HG02678 (cell line): ENCODE results near the gene KRT37.

Experiments
- ATAC-seq: cut with Tn5 transposase; IDR thresholded peaks from one replicate; pipeline ENCODE4 v1.9.1; 2021; ENCODE audit warnings: mild to moderate bottlenecking, moderate library complexity; ENCODE audit not compliant: unreplicated experiment

KRT37 gene

DNA sequence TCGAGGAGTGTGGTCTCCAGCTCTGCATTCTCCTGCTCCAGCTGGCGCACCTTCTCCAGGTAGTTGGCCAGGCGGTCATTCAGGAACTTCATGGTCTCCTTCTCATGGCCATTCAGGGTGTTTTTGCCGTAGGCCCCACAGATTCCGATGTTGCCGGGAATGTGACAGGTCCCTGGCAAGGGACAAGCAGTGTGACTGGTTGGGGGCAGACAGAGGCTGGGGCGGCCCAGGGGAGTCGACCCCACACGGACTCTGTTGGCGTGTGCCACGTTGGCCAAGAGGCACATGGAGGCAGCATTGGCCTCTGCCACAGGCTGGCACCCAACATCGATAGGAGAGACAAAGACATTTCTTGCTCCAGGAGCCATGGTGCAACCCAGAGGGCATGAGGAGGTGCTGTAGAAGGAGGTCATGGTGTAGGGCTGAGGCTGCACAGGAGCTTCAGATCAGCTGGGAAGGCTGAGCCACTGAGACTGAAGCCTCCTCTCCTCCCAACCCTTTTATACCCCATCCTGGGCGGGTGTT lies at the start of gene KRT37:
Gene KRT37 (minus strand): TSS at position 475 of the 525 bp plus-strand sequence. CDS start 62 bp downstream, at position 413.
- no peak for ATAC-seq

DNA sequence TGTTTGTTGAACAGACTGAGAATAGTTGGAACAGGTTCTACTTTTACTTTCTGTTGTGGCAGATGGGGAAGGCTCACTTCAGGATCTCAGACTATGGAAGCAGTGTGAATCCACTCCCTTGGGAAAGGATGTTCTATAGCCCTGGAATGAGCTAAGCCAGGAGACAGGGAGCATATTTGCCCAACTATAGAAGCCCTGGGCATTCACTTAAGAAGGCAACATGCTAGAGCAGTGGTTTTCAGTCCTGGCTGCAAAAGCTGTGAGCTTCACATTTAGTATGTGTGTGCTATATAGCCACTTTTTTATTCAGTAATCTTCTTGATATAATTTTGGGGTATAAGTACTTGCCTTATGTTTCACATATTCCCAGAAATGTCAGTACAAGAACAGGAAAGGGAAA lies 44.0 kb upstream of the KRT37 start:
- ATAC-seq = no peak

DNA sequence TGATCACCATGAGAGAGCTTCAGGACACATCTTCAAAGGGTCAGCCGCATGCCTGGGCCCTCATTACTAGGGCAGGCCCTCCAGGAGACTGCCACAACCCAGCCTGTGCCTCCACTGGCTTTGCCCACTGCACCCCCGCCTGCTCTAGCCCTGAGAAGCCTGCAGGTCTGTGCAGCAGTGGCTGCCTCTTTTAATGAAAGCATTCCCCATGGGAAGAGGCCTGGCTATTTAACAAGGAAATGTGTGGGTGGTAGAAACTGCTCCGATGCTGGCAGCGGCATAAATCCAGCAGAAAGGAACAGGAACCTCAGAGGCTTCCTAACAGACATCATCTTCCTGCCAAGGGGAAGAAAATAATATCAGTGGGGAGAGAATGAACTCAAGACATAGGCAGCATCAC lies 43.2 kb upstream of the KRT37 start:
- ATAC-seq = no peak

DNA sequence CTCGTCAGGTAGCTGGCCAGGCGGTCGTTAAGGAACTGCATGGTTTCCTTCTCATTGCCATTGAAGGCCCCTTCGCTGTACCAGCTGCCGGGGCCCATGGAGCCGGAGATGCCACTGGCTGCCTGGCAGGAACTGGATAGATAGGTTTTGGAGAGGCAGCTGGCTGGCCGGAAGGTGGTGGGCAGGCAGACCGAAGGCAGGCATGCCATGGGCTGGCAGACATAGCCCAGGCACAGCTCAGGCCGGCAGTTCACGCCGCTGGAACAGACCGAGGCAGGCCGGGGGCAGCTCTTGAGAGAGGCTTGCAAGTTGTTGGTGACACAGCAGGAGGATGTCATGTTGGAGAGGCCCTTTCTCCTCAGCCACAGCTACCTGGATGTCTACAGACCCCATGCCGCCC lies 42.6 kb upstream of the KRT37 start, which contains the start of gene KRT32:
Gene KRT32 (minus strand): TSS at position 399 of the 400 bp plus-strand sequence. CDS start 61 bp downstream, at position 338.
- no peak for ATAC-seq

DNA sequence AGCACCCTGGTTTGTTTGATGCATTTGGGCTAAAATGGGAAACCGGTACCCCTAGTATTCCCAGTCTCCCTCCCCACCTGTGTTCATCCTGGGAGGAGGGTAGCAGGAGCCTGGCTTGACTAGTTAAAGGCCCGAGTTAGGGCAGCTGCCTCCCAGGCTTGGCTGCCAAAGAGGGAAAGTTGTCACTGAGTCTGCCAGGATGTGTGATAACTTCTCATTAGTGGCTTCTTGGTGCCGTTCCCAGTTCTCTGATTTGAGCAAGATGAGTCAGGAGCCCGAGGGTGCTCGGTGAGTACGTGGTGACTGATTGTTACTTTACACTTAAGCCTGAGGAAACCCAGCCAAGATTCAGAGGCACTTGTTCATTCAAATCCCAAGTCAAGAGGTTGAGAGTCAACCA lies 40.3 kb upstream of the KRT37 start:
- no peak for ATAC-seq

DNA sequence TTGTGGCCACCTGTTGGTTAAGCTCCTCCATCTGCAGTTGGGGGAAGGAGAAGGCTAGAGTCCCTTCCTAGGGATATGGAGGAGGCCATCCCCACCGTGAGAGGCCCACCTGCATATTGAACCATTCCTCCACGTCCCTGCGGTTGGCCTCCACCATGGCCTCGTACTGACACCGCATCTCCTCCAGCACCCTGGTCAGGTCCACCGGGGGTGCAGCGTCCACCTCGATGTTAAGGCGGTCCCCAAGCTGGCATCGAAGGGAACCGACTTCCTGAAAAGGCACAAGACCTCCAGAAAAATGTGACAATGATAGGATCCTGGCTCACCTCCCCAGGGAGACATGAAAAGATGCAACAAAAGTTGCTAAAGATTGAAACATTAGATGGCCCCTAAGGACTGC lies 39.8 kb upstream of the KRT37 start:
- ATAC-seq = no peak

DNA sequence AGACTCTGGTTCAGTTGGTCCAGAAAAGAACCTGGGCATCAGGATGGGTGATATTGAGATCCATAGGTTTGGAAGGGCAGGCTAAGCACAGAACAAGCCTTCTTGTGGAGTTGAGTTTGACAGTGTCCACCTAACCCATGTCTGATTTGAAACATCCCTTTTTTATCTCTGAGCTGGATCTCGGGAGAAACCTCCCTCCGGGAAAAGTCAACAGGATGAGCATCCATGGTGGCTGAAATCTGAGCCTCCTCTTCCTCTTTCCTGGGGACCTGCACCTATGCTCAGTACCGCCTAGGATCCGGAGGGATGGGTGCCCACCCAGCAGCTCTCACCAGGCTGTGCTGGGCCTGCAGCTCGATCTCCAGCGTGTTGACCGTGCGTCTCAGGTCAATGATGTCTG lies 39.4 kb upstream of the KRT37 start:
- ATAC-seq = no peak

DNA sequence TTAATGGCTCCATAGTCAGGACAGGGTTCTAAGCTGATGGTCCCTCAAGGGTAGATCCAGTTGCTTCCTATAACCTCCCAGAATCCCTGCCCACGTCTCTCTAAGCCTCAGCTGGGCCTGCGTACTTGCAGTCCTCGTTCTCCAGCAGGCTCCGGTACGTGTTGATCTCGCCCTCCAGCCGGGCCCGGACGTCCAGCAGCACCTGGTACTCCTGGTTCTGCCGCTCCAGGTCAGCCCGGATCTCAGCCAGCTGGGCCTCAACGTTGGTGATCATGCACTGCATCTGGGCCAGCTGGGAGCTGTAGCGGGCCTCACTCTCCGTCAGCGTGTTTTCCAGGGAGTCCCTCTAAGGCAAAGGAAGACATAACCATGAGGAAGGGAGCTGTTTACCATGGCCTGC lies 38.3 kb upstream of the KRT37 start:
- ATAC-seq = no peak

DNA sequence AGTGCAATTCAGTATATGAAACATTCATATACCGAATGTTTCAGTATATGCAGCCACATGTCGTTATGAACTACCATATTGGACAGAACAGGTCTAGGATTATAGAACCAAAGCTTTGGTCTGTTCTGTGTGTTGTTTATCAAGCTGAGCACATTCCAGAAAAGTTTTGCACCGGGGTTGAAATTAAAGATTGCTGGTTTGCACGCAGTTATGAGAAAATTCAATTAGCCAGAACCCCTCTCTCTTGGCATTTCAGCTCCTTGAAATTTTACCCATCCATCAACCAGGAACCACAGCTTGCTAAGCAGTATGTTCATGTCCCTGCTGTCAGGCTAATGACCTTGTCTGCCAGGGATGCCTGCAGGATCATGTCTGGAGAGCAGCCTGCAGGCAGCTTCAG lies 33.3 kb upstream of the KRT37 start:
- no peak for ATAC-seq

DNA sequence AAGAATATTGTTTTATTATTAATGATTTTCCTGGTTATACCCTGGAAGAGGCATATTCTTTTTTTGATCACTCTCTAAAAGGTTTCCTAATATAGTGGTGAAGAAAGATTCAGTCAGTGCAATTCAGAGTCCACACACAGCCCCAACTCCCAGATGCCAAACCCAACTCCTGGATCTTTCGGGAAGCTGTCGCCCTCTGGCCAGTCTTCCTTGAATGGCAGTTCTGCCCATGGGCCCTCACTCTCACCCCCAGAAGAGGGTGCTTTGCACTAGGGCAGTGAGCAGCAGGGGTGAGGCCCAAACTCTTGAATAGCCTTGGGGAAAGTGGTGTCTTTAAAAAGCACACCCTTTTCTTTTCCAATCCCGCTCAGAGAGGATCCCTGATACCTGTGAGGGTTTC lies 31.8 kb upstream of the KRT37 start:
- no peak for ATAC-seq

DNA sequence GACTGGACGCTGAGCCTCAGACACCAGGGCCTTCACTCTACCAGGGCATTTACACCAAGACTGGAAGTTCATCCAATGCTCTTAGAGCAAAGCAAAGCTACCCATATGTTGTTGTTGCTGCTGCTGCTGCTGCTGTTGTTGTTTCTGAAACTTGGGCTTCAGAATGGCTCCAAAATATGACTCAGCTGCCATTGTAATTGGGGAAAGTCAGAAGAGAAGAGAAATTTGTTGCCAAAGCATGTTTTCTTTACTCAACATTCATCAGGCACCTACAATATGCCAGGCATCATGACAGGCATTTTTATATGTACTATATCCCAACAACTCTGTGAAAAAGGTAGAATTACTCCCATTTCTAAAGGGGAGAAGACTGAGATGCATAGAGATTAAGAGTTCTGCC lies 30.9 kb upstream of the KRT37 start:
- no peak for ATAC-seq

DNA sequence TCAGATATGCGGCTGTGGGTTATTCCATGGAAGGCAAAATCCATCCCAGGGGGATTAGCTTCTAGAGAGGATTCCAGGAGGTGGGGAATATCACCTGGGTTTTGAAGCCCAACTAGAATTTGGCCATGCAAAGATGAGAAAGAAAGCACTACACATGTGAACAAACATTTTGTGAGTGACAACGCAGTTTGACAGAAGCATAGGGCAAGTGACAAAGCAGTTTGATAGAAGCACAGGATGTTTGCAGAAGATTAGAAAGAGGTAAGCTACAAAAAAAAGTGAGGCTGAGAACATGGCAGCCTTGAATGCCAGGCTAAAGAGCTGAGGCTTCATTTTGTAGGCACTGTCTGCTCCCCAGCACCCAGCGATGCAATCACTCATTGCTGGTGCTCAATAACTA lies 28.7 kb upstream of the KRT37 start:
- ATAC-seq = no peak

DNA sequence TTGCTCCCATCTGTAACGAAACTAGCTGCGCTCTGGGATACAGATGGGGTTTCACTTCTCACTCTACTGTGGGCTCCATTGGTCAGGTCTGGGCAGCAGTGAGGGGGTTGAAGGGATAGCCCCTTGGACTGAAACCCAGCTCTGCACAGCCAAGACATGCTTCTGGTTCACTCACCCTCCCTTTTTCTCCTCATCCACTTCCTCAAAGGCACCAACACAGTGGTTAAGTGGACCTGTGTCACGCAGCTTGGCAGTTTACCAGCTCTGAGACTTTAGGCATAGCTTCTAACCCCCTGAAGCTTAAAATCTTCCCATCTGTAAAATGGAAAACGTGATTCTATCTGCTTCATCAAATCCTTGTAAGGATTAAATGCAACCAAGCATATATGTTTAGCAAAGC lies 27.9 kb upstream of the KRT37 start:
- ATAC-seq = no peak

DNA sequence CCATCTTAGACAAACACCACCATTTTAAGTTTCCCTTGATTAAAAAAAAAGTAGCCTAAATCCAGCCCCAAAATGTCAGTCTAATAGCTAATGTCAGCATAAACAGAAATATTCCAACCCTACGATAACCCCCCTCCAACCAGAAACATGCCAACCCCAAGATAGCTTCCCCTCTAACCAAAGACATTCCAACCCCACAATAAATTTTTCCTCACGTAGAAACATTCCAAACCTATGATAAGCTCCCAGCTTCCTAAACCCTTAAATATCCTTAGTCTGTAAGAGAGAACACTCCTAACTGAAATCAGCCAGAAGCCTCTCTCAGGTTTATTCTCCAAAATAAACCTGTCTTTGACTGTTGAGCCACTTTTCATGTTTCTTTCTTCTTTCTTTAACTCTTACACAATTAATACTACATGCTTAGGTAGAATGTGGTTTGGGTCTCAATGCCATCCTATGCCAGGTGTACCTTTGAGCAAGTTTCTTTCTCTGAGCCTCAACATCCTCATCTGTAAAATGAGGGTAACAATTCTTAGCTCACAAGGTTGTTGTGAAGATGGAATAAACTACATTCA lies 26.9 kb upstream of the KRT37 start:
- ATAC-seq = no peak

DNA sequence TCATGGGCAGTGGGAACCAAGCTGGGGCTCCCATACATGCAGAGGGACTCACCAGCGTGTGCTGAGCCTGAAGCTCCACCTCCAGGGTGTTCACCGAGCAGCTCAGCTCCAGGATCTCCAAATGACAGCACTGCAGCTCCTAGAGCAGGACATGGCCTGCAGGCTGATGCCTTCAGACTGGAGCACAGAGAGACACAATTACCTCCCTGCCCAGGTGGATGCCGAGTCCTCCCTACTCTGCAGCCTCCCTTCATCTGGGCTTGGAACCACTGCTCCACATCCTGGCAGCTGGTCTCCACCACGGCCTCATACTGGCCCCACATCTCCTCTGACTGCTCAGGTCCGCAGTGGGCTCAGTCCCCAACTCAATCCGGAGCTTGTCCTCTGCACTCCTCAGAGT lies 24.6 kb upstream of the KRT37 start:
- no peak for ATAC-seq

DNA sequence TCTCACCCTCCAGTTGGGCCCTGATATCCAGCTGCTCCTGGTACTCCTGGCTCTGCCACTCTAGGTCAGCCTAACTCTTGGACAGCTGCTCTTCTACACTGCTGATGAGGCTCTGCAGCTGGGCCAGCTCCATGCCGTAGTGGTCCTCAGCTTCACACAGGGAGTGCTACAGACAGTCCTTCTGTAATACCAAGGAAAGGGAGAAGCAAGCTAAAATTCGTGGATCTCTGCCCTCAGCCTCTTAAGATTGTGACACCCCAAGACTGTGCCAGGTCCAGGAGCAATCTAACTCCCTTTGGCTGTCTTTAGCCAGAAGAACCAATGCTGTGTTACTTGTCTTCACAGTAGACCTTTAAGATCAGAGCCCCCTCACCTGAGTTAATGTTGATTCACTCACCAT lies 24.1 kb upstream of the KRT37 start:
- ATAC-seq = no peak

DNA sequence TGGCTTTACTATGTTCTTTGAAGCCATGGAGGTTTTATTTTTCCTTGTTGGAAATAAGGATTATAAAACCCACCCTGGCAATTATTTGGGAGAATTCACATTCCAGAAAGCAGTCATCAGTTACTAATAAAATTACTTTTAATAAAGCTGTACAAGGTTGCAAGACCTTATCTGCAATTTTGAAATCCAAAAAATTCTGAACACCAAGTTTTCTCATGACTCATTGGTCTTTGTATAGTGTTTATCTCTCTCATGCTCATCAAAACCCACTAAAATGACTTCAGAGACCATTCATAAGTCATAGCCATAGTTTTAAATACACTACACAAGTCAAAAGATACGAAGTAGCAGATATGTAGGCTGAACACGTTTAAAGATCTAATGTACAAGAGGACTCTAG lies 22.4 kb upstream of the KRT37 start:
- no peak for ATAC-seq

DNA sequence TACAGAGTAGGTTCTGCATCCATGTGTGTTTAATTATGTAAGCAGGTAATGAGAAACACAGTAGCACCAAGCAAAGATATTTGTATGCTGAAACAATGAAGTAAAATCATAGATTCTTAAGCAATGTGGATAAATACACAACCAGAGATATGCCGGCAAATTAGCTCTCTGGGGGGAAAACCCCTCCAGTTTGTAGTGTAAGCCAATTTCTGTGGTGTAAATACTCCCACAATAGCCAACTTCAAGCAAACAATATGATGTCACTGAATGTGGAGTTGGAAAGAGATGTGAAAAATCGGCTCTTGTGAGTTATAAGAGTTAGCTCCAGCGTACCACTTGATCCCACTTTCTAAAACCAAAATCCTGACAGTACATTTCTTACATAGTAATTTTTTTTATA lies 20.3 kb upstream of the KRT37 start:
- no peak for ATAC-seq

DNA sequence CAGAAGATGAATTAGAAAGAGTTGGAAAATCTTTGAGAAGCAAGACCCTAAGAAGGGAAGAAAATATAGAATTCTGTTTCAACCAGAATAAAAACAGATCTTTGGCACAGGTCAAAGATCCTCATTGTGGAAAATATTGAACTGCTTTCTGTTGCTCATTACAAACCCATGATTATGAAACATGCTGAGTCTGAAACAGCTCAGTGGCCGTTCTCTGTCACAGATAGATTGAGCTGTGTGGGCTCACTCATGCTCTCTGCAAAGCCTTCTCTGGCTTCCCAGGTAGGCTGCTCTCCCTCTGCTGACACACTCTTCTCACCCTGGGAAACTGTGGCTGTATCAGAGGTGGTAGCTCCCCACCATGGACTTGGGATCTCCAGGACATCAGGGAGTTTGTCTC lies 19.8 kb upstream of the KRT37 start:
- no peak for ATAC-seq

DNA sequence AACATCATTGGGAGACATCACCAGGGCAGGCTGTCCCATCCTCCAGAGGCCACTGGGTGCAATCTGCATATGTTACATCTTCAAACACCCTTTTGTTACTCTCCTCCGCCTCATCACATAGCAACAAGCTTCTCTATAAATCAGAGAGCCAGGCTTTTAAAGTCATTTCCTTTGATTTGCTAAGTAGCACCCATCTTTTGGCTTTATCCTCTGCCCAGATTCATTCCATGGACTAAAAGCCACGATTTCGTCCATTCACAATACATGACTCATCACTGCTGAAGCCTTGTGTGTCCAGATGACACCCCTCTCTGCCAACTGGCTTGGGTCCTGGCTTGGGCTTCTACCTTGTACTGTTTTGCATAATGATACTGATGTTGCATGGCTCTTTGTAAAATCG lies 18.4 kb upstream of the KRT37 start:
- no peak for ATAC-seq

DNA sequence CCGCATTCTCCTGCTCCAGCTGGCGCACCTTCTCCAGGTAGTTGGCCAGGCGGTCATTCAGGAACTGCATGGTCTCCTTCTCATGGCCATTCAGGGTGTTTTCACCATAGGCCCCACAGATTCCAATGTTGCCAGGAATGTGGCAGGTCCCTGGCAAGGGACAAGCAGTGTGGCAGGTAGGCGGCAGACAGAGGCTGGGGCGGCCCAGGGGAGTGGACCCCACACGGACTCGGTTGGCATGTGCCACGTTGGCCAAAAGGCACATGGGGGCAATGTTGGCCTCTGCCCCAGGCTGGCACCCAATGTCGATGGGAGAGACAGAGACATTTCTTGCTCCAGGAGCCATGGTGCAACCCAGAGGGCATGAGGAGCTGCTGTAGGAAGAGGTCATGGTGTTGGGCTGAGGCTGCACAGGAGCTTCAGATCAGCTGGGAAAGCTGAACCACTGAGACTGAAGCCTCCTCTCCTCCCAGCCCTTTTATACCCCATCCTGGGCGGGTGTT lies 16.2 kb upstream of the KRT37 start, which contains the start of gene KRT38:
Gene KRT38 (minus strand): TSS at position 453 of the 503 bp plus-strand sequence. CDS start 62 bp downstream, at position 391.
- ATAC-seq = no peak

DNA sequence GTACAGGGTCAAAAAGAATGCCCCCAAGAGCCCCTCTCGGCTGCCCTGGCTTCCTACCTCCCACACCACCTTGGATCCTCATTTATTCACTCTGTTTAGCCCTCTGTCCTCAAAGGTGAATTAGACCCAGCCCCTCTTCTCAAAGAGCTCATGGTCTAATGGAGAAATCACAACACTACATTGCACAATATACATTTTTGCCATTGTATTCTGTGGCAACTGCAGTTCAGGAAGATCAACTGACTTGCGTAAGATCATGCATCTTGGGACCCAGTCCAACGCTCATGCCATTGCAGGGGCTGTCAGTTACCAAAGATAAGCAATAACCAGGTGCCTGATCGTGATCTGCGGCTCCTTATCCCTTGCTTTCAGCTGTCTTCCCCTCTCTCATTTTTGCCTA lies 15.0 kb upstream of the KRT37 start:
- no peak for ATAC-seq

DNA sequence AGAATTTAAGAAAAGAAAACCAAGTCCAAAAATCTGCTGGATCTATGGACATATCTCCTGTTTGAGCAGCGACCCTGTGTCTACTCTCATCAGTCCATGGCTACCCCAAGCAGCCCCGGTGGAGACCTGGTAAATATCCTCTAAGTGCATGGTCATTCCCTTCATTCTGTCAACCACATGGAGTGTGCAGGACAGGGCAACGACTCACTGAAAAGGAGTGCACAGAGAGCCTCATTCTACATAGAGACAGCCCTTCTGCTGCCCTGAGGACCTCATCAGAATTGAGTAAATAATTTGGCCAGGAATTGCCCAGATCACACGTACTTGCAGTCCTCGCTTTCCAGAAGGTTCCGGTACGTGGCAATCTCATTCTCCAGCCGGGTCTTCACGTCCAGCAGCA lies 13.4 kb upstream of the KRT37 start:
- ATAC-seq = no peak
